Gastrocnemius medialis (tissue), 4 donors: Measurements from ENCODE around the gene PXMP4.
"Not testable (repeated sequence)": the region's sequence is repeated elsewhere in the genome, so short reads cannot be mapped to it uniquely, and the experiment has no call there.

Experiments used
- POLR2A ChIP-seq, 2 donors: fragments of 450-650 bp; IDR thresholded peaks; one replicate each; pipeline ENCODE4 v1.6.1; 2017; ENCODE audit warnings: antibody characterized with exemption in 2 of 2, mild to moderate bottlenecking in 2 of 2, moderate library complexity in 2 of 2
- TF ChIP-seq, protein P1 (sequence below), 5 experiments: fragments of 450-650 bp in 3 of 5; fragments of 200-600 bp in 2 of 5; sonication (generic) in 2 of 5; IDR thresholded peaks in 4 of 5; conservative IDR thresholded peaks in 1 of 5; 1 replicate in 4 of 5; 2 replicates in 1 of 5; pipeline ENCODE4 v1.5.1; 2016 to 2019; ENCODE audit warnings: antibody characterized with exemption in 5 of 5, mild to moderate bottlenecking in 3 of 5, moderate library complexity in 3 of 5

DNA sequence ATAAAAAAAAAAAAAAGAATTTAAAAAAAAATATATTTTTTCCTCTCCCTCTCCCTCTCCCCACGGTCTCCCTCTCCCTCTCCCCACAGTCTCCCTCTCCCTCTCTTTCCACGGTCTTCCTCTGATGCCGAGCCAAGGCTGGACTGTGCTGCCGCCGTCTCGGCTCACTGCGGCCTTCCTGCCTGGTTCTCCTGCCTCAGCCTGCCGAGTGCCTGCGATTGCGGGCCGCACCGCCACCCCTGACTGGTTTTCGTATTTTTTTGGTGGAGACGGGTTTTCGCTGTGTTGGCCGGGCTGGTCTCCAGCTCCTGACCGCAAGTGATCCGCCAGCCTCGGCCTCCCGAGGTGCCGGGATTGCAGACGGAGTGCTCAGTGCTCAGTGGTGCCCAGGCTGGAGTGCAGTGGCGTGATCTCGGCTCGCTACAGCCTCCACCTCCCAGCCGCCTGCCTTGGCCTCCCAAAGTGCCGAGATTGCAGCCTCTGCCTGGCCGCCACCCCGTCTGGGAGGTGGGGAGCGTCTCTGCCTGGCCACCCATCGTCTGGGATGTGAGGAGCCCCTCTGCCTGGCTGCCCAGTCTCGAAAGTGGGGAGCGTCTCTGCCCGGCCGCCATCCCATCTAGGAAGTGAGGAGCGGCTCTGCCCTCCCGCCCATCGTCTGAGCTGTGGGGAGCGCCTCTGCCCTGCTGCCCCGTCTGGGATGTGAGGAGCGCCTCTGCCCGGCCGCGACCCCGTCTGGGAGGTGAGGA is 19.2 kb downstream of the PXMP4 start:
- TF ChIP-seq, protein P1, sequence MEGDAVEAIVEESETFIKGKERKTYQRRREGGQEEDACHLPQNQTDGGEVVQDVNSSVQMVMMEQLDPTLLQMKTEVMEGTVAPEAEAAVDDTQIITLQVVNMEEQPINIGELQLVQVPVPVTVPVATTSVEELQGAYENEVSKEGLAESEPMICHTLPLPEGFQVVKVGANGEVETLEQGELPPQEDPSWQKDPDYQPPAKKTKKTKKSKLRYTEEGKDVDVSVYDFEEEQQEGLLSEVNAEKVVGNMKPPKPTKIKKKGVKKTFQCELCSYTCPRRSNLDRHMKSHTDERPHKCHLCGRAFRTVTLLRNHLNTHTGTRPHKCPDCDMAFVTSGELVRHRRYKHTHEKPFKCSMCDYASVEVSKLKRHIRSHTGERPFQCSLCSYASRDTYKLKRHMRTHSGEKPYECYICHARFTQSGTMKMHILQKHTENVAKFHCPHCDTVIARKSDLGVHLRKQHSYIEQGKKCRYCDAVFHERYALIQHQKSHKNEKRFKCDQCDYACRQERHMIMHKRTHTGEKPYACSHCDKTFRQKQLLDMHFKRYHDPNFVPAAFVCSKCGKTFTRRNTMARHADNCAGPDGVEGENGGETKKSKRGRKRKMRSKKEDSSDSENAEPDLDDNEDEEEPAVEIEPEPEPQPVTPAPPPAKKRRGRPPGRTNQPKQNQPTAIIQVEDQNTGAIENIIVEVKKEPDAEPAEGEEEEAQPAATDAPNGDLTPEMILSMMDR (IDR thresholded peaks at IDR 0.05 in 4 of 5, conservative IDR thresholded peaks at IDR 0.05 in 1 of 5): not testable (repeated sequence)
- TF ChIP-seq POLR2A (IDR thresholded peaks at IDR 0.05): not testable (repeated sequence)
